Fibroblast of lung (primary cell): ENCODE measurements around the gene SLC28A3. TPM values are rescaled to one million over a fixed set of nuclear protein-coding genes. Genes with fewer than 3 reads are reported as not detected.

Source experiments
- DNase-seq, 2 donors: peaks; one replicate each; pipeline versions ENCODE4 v3.0.0 to v3.0.0-alpha.2; 2010; ENCODE audit warnings: low read depth in 2 of 2
- H2AFZ ChIP-seq: 2 replicates; pipeline ENCODE4 v1.5.1; 2012; ENCODE audit warnings: low read length, control low read depth, inconsistent platforms
- H3K27ac ChIP-seq: 2 replicates; pipeline ENCODE4 v1.5.1; 2011; ENCODE audit warnings: low read length, control low read depth; ENCODE audit not compliant: insufficient read depth
- H3K27me3 ChIP-seq: 2 replicates; pipeline ENCODE4 v1.5.1; 2011; ENCODE audit warnings: mild to moderate bottlenecking, low read length; ENCODE audit not compliant: control insufficient read depth, insufficient read depth
- H3K36me3 ChIP-seq: 2 replicates; pipeline ENCODE4 v1.5.1; 2011; ENCODE audit warnings: low read length; ENCODE audit not compliant: control insufficient read depth, insufficient read depth
- H3K4me1 ChIP-seq: 2 replicates; pipeline ENCODE4 v1.5.1; 2011; ENCODE audit warnings: low read length; ENCODE audit not compliant: control insufficient read depth, insufficient read depth; ENCODE audit errors: extremely low read depth
- H3K4me2 ChIP-seq: 2 replicates; pipeline ENCODE4 v1.5.1; 2011; ENCODE audit warnings: low read length, control low read depth; ENCODE audit not compliant: insufficient read depth; ENCODE audit errors: extremely low read depth
- H3K4me3 ChIP-seq, 4 experiments: fragments of 200-600 bp in 1 of 4; sonication (generic) in 1 of 4; replicated peaks in 1 of 4; 2 replicates each; pipeline ENCODE4 v1.5.1; 2011 to 2016; ENCODE audit warnings: low read length in 4 of 4, low read depth in 3 of 4, mild to moderate bottlenecking in 3 of 4, control low read depth in 2 of 4, inconsistent platforms in 1 of 4, mixed read lengths in 1 of 4; ENCODE audit not compliant: insufficient read depth in 1 of 4; ENCODE audit errors: control extremely low read depth in 1 of 4
- H3K79me2 ChIP-seq: 2 replicates; pipeline ENCODE4 v1.5.1; 2012; ENCODE audit warnings: mild to moderate bottlenecking, low read length, inconsistent platforms; ENCODE audit not compliant: control insufficient read depth, insufficient read depth
- H3K9ac ChIP-seq: 2 replicates; pipeline ENCODE4 v1.5.1; 2011; ENCODE audit warnings: mild to moderate bottlenecking, low read length, control low read depth; ENCODE audit not compliant: insufficient read depth
- H3K9me3 ChIP-seq: 2 replicates; pipeline ENCODE4 v1.5.1; 2012; ENCODE audit warnings: low read depth, low read length; ENCODE audit not compliant: control insufficient read depth, insufficient read depth
- H4K20me1 ChIP-seq: 2 replicates; pipeline ENCODE4 v1.5.1; 2011; ENCODE audit warnings: low read length; ENCODE audit not compliant: control insufficient read depth, insufficient read depth; ENCODE audit errors: extremely low read depth
- CTCF ChIP-seq, 2 donors: IDR thresholded peaks in 1 of 2; conservative IDR thresholded peaks in 1 of 2; 1 replicate in 1 of 2; 2 replicates in 1 of 2; pipeline ENCODE4 v1.5.1; 2011 to 2012; ENCODE audit warnings: low read length in 2 of 2, control low read depth in 1 of 2, inconsistent platforms in 1 of 2, low read depth in 1 of 2, mild to moderate bottlenecking in 1 of 2
- EZH2 ChIP-seq: IDR thresholded peaks from 2 replicates; pipeline ENCODE4 v1.5.1; 2012; ENCODE audit warnings: low read length, control low read depth, mild to moderate bottlenecking; ENCODE audit errors: missing control alignments
- polyA plus RNA-seq, 2 donors: library from polyadenylated mRNA; depleted of rRNA in 1 of 2; stranded (reverse) in 1 of 2; unstranded in 1 of 2; fragments of >200 nt; gene quantifications; 2 replicates each; pipeline ENCODE4 v1.2.1, GENCODE V29; 2011 to 2012; ENCODE audit warnings: missing spikeins in 1 of 2
- total RNA-seq: library from RNA; depleted of rRNA; stranded (reverse); fragments of >200 nt; gene quantifications from 2 replicates; pipeline ENCODE4 v1.2.1, GENCODE V29; 2014

Gene SLC28A3
- total and polyA plus RNA-seq, 2 donors (not counting 1 experiment from before 2014, with no cell fraction given) = 0.17 to 0.75 TPM

- Histone ChIP-seq H3K36me3 (no peaks in the 10 kb centered on the region), H3K4me1 (no peaks in the 10 kb centered on the region), H3K4me3 (no peak overlapping the region), H2AFZ (no peak overlapping the region), H4K20me1 (no peaks in the 10 kb centered on the region), H3K4me2 (no peak overlapping the region), H3K27me3 (no peaks in the 10 kb centered on the region), H3K9me3 (no peaks in the 10 kb centered on the region), H3K79me2 (no peaks in the 10 kb centered on the region), H3K9ac (no peak overlapping the region), H3K27ac (no peak overlapping the region)
- DNase-seq = no peak
- no peak for TF ChIP-seq CTCF (conservative IDR thresholded peaks at IDR 0.05 in 1 of 2, IDR thresholded peaks at IDR 0.05 in 1 of 2; ENCODE audit: low read depth in 1 of 2, low read length in 2 of 2)
- no peak for TF ChIP-seq EZH2
Measured at GRCh38 chr9:84383178-84383577, 42.6 kb upstream of the SLC28A3 start.

- Histone ChIP-seq H3K36me3 (no peaks in the 10 kb centered on the region), H3K79me2 (no peaks in the 10 kb centered on the region), H3K4me1 (no peaks in the 10 kb centered on the region), H3K4me3 (no peak overlapping the region), H3K4me2 (no peak overlapping the region), H3K9me3 (no peaks in the 10 kb centered on the region), H2AFZ (no peak overlapping the region), H3K27me3 (no peaks in the 10 kb centered on the region), H3K9ac (no peak overlapping the region), H4K20me1 (no peaks in the 10 kb centered on the region), H3K27ac (no peak overlapping the region)
- TF ChIP-seq EZH2 (no peak), CTCF (conservative IDR thresholded peaks at IDR 0.05 in 1 of 2, IDR thresholded peaks at IDR 0.05 in 1 of 2; ENCODE audit: low read depth in 1 of 2, low read length in 2 of 2) (no peak)
- no peak for DNase-seq
Measured at GRCh38 chr9:84382720-84383119, 42.2 kb upstream of the SLC28A3 start.

- Histone ChIP-seq H2AFZ (no peak overlapping the region), H3K36me3 (no peaks in the 10 kb centered on the region), H3K4me3 (no peak overlapping the region), H3K9me3 (no peaks in the 10 kb centered on the region), H3K27me3 (no peaks in the 10 kb centered on the region), H3K27ac (no peak overlapping the region), H3K4me1 (no peaks in the 10 kb centered on the region), H3K9ac (no peak overlapping the region), H4K20me1 (no peaks in the 10 kb centered on the region), H3K4me2 (no peak overlapping the region), H3K79me2 (no peaks in the 10 kb centered on the region)
- TF ChIP-seq EZH2 (no peak), CTCF (conservative IDR thresholded peaks at IDR 0.05 in 1 of 2, IDR thresholded peaks at IDR 0.05 in 1 of 2; ENCODE audit: low read depth in 1 of 2, low read length in 2 of 2) (no peak)
- no peak for DNase-seq
Measured at GRCh38 chr9:84381508-84381907, 41.0 kb upstream of the SLC28A3 start.
